ENCODE data around the gene TFAP2A.

TFAP2A gene

GRCh38 chr6:10407674-10408054 lies 7.2 kb downstream of the TFAP2A start:
- no peak for TF ChIP-seq CTCF (conservative IDR thresholded peaks at IDR 0.05; ENCODE audit: low read depth, low read length)
- H3K4me3 ChIP-seq (ENCODE audit: low read length) = no peak overlapping the region
- no peak for DNase-seq (ENCODE audit: low read depth)

GRCh38 chr6:10407018-10407673 lies 7.7 kb downstream of the TFAP2A start:
- TF ChIP-seq CTCF (conservative IDR thresholded peaks at IDR 0.05; ENCODE audit: low read depth, low read length) = no peak
- no peak overlapping the region for H3K4me3 ChIP-seq (ENCODE audit: low read length)
- DNase-seq (ENCODE audit: low read depth) = no peak

GRCh38 chr6:10406556-10406955 lies 8.3 kb downstream of the TFAP2A start:
- no peak for TF ChIP-seq CTCF (conservative IDR thresholded peaks at IDR 0.05; ENCODE audit: low read depth, low read length)
- no peak overlapping the region for H3K4me3 ChIP-seq (ENCODE audit: low read length)
- DNase-seq (ENCODE audit: low read depth) = no peak

GRCh38 chr6:10405513-10405900 lies 9.4 kb downstream of the TFAP2A start:
- H3K4me3 ChIP-seq (ENCODE audit: low read length) = no peak overlapping the region
- no peak for DNase-seq (ENCODE audit: low read depth)
- no peak for TF ChIP-seq CTCF (conservative IDR thresholded peaks at IDR 0.05; ENCODE audit: low read depth, low read length)

- no peak for DNase-seq (ENCODE audit: low read depth)
- peak overlapping the region; percentile 55 for H3K4me3 ChIP-seq (ENCODE audit: low read length)
- no peak for TF ChIP-seq CTCF (conservative IDR thresholded peaks at IDR 0.05; ENCODE audit: low read depth, low read length)
These were observed 9.9 kb downstream of the TFAP2A start for GRCh38 chr6:10404799-10405512.

- peak overlapping the region; percentile 72 for H3K4me3 ChIP-seq (ENCODE audit: low read length)
- DNase-seq (ENCODE audit: low read depth) = peak; percentile 77
- peak; percentile 58 for TF ChIP-seq CTCF (conservative IDR thresholded peaks at IDR 0.05; ENCODE audit: low read depth, low read length)
These were observed 10.6 kb downstream of the TFAP2A start for GRCh38 chr6:10404107-10404798.
